NCI-H1092 (cell line): ENCODE measurements around the gene NOL4L.
"Not testable (repeated sequence)": the region's sequence is repeated elsewhere in the genome, so short reads cannot be mapped to it uniquely, and the experiment has no call there.

Experiments
- DNase-seq: peaks from one replicate; lab custom pipeline; 2025; lab: John Stamatoyannopoulos, UW

Gene NOL4L

GRCh38 chr20:32596681-32597252, 11.6 kb upstream of the NOL4L start:
- DNase-seq = no peak

GRCh38 chr20:32595143-32595542, 10.0 kb upstream of the NOL4L start:
- no peak for DNase-seq

GRCh38 chr20:32594669-32595068, 9.5 kb upstream of the NOL4L start:
- not testable (repeated sequence) for DNase-seq

- DNase-seq = no peak
Observed at GRCh38 chr20:32594204-32594603, 9.1 kb upstream of the NOL4L start.

GRCh38 chr20:32592616-32593015, 7.5 kb upstream of the NOL4L start:
- DNase-seq = not testable (repeated sequence)

- no peak for DNase-seq
Observed at GRCh38 chr20:32592022-32592421, 6.9 kb upstream of the NOL4L start.

GRCh38 chr20:32589769-32590168, 4.6 kb upstream of the NOL4L start:
- DNase-seq = no peak

- no peak for DNase-seq
Observed at GRCh38 chr20:32589256-32589655, 4.1 kb upstream of the NOL4L start.

- DNase-seq = no peak
Observed at GRCh38 chr20:32588040-32588439, 2.9 kb upstream of the NOL4L start.

GRCh38 chr20:32586291-32586690, 1.2 kb upstream of the NOL4L start:
- DNase-seq = no peak

- no peak for DNase-seq
Observed at GRCh38 chr20:32585586-32586127, 524 bp upstream of the NOL4L start.

- DNase-seq = no peak
Observed at GRCh38 chr20:32583581-32584070, 1.5 kb downstream of the NOL4L start.

GRCh38 chr20:32582659-32583580, 2.2 kb downstream of the NOL4L start:
- no peak for DNase-seq

- no peak for DNase-seq
Observed at GRCh38 chr20:32581839-32582658, 3.1 kb downstream of the NOL4L start.

- no peak for DNase-seq
Observed at GRCh38 chr20:32580970-32581838, 3.9 kb downstream of the NOL4L start.

- DNase-seq = no peak
Observed at GRCh38 chr20:32580219-32580969, 4.7 kb downstream of the NOL4L start.

- DNase-seq = no peak
Observed at GRCh38 chr20:32578840-32579390, 6.2 kb downstream of the NOL4L start.

GRCh38 chr20:32578062-32578461, 7.1 kb downstream of the NOL4L start:
- not testable (repeated sequence) for DNase-seq

- no peak for DNase-seq
Observed at GRCh38 chr20:32577657-32578056, 7.5 kb downstream of the NOL4L start.

- DNase-seq = no peak
Observed at GRCh38 chr20:32577023-32577422, 8.1 kb downstream of the NOL4L start.
